Astrocyte (in vitro differentiated cells and primary cell): ENCODE results near the gene SLC25A22.

Experiments used
- EZH2 ChIP-seq: IDR thresholded peaks from 2 replicates; pipeline ENCODE4 v1.6.1; 2012; ENCODE audit warnings: mild to moderate bottlenecking, low read length, inconsistent platforms; ENCODE audit not compliant: insufficient read depth
- TF ChIP-seq, protein P1 (sequence below): IDR thresholded peaks from 2 replicates; pipeline ENCODE4 v1.5.1; 2011; ENCODE audit warnings: low read depth, mild to moderate bottlenecking, inconsistent platforms, low read length, moderate library complexity; ENCODE audit not compliant: insufficient read depth

- TF ChIP-seq EZH2, result no peak
- TF ChIP-seq, protein P1, sequence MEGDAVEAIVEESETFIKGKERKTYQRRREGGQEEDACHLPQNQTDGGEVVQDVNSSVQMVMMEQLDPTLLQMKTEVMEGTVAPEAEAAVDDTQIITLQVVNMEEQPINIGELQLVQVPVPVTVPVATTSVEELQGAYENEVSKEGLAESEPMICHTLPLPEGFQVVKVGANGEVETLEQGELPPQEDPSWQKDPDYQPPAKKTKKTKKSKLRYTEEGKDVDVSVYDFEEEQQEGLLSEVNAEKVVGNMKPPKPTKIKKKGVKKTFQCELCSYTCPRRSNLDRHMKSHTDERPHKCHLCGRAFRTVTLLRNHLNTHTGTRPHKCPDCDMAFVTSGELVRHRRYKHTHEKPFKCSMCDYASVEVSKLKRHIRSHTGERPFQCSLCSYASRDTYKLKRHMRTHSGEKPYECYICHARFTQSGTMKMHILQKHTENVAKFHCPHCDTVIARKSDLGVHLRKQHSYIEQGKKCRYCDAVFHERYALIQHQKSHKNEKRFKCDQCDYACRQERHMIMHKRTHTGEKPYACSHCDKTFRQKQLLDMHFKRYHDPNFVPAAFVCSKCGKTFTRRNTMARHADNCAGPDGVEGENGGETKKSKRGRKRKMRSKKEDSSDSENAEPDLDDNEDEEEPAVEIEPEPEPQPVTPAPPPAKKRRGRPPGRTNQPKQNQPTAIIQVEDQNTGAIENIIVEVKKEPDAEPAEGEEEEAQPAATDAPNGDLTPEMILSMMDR, result no peak
Measured at GRCh38 chr11:794766-795633, 3.1 kb downstream of the SLC25A22 start.
